MM.1S (cell line): ENCODE results near the gene MYOZ1.

Experiments used
- EZH2 ChIP-seq: fragments of 300-600 bp; sonication (generic); optimal IDR thresholded peaks from 2 replicates; pipeline ENCODE3; 2017; ENCODE audit warnings: low read depth, mild to moderate bottlenecking, antibody characterized with exemption, low read length, mixed read lengths
- TF ChIP-seq, protein P1 (sequence below): fragments of 300-600 bp; sonication (generic); IDR thresholded peaks from 2 replicates; pipeline ENCODE4 v1.5.1; 2016; ENCODE audit warnings: antibody characterized with exemption, low read length, mixed read lengths

DNA sequence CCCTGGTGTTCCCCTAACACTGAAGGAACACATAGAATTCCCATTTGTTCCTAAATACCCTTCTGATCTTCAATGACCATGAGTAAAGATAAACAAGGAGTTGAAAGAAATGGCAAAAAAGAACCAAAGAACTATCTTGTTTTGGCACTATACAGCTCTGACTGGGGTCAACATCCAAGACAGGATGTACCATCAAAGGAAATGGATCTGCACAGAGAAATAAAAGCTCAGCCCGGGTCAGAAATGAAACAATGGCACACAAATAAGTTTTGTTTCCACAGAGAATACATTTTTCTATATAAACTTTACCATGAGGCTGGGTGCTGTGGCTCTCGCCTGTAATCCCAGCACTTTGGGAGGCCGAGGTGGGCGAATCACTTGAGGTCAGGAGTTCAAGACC is 32.2 kb downstream of the MYOZ1 start:
- no peak for TF ChIP-seq EZH2
- TF ChIP-seq, protein P1, sequence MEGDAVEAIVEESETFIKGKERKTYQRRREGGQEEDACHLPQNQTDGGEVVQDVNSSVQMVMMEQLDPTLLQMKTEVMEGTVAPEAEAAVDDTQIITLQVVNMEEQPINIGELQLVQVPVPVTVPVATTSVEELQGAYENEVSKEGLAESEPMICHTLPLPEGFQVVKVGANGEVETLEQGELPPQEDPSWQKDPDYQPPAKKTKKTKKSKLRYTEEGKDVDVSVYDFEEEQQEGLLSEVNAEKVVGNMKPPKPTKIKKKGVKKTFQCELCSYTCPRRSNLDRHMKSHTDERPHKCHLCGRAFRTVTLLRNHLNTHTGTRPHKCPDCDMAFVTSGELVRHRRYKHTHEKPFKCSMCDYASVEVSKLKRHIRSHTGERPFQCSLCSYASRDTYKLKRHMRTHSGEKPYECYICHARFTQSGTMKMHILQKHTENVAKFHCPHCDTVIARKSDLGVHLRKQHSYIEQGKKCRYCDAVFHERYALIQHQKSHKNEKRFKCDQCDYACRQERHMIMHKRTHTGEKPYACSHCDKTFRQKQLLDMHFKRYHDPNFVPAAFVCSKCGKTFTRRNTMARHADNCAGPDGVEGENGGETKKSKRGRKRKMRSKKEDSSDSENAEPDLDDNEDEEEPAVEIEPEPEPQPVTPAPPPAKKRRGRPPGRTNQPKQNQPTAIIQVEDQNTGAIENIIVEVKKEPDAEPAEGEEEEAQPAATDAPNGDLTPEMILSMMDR: no peak
